CD4-positive, alpha-beta T cell treated with Interleukin-12 subunit alpha and Interleukin-12 subunit beta, for 1 hour (primary cell): ENCODE results near the gene LAMC2.
"Not testable (repeated sequence)": the region's sequence is repeated elsewhere in the genome, so short reads cannot be mapped to it uniquely, and the experiment has no call there.

Experiments
- DNase-seq: peaks from one replicate; pipeline ENCODE4 v3.0.0-alpha.2; 2020

LAMC2 gene

DNA sequence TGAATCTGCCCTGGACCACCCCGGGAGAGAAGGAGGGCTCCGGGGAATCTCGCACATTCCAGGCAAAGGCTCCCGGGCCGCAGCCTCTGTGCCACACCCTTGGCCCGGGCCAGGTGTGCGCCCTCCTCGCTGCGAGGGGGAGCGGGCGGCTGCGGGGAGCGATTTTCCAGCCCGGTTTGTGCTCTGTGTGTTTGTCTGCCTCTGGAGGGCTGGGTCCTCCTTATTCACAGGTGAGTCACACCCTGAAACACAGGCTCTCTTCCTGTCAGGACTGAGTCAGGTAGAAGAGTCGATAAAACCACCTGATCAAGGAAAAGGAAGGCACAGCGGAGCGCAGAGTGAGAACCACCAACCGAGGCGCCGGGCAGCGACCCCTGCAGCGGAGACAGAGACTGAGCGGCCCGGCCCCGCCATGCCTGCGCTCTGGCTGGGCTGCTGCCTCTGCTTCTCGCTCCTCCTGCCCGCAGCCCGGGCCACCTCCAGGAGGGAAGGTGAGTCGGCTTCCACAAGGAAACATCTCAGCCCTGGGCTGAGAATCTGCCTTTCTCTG lies at the start of gene LAMC2:
LAMC2 (plus strand) TSS at position 324 of the 550 bp plus-strand sequence; CDS start at position 413, 89 bp downstream.
- DNase-seq: no peak

DNA sequence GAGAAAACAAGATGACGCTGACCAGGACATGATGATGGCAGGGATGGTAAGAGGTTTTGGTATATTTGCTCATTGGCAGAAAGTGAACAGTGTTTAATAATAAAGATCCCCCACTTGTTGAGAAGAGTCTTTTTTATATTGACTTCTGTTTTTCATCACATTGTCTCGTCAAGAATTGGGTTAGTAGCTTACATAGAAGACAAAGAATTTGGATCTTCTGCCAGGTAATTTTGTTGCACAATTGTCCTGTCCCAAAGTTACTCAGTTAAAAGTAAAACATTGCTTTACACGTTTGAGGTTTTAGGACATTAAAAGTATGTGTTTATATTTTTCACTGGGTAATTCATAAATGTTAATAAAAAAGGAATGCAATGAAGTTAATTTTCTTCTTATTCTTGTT lies 48.3 kb upstream of the LAMC2 start:
- DNase-seq: no peak

DNA sequence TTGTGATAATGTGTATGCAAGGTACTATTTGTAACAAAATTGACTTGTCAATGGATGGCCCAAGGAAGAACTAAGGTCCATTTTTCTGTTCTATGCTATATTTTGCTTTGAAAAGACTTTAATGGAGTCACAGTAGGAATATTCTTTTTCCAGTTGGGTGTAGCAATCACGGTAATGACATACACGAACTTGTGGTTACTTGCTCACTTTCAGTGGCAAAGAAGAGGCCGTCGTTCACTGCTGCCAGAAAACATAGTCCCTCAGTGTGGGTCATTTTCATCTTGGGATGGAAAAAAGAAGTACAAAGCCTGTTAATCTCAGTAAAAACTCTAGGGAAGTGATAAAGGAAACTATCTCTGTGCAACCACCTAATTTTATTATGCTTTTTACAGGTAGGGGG lies 47.8 kb upstream of the LAMC2 start:
- DNase-seq: no peak

DNA sequence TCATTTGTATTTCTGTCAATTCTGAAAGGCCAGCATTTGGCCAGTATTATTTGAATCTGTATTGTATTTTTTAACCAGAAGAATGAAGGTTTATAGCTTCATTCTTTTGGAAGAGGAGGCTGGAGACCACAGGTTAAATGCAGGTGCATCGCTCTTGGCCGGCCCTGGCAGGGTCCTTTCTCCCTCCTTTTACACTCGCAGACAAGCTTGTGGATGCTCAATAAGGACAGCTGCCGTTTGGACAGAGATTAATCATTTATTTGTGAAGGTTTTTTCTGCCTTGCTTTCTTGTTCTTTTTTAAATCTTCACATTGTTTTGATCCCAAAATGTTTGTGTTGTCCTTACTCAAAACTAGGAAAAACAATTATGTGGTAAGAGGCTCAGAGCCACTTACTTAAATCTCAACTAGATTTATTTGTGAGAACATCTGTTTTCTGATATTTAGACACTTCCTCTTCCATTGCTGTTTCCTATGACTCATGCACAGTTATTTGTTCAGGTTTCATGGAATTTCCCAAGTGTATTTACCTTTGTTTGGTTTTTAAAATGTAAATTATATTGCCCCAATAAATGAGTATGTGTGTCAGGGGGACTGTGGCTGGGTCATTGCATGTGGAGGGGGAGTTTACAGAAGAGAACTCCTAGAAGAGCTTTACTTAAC lies 46.7 kb upstream of the LAMC2 start:
- DNase-seq: no peak

DNA sequence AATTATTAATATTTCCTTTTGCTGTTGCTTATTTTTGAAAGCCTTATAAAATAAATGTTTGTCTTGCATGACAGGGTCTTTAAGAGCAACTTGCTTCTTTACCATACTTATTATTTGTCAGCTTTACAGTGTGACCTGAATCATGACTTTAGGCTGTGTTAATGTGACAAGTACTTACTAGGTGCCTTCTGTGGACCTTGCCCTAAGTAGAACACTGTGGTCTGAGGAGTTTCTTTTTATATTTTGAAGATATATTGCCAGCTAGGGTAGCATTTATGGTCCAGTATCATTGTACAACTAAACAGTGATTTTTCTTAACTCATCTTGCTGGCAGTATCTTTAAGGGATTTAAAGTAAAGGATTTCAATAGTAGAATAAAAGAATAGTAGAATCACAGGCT lies 45.4 kb upstream of the LAMC2 start:
- DNase-seq: no peak

DNA sequence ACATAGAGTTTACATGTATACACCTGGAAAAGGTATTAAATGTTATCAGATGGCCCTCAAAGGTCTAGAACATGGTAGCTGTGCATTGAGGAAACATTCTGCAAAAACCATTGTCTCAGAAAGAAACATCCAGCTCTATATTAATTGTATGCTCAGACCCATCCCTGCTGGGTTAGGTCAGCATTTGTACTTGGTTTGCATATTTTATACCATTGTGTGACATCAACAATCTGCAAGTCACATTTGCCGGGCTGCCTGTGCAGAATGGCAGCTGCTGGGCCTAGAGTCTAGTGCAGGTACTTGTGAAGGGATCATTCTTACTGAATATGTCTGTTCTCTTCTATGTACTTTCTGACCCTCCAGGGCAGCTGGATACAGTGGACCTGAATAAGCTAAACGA lies 43.9 kb upstream of the LAMC2 start:
- DNase-seq: no peak

DNA sequence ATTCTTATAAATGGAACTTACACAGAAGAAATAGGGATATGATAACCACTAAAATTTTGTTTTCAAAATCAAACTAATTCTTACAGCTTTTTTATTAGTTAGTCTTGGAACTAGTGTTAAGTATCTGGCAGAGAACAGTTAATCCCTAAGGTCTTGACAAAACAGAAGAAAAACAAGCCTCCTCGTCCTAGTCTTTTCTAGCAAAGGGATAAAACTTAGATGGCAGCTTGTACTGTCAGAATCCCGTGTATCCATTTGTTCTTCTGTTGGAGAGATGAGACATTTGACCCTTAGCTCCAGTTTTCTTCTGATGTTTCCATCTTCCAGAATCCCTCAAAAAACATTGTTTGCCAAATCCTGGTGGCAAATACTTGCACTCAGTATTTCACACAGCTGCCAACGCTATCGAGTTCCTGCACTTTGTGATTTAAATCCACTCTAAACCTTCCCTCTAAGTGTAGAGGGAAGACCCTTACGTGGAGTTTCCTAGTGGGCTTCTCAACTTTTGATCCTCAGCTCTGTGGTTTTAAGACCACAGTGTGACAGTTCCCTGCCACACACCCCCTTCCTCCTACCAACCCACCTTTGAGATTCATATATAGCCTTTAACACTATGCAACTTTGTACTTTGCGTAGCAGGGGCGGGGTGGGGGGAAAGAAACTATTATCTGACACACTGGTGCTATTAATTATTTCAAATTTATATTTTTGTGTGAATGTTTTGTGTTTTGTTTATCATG lies 42.3 kb upstream of the LAMC2 start:
- DNase-seq: no peak

DNA sequence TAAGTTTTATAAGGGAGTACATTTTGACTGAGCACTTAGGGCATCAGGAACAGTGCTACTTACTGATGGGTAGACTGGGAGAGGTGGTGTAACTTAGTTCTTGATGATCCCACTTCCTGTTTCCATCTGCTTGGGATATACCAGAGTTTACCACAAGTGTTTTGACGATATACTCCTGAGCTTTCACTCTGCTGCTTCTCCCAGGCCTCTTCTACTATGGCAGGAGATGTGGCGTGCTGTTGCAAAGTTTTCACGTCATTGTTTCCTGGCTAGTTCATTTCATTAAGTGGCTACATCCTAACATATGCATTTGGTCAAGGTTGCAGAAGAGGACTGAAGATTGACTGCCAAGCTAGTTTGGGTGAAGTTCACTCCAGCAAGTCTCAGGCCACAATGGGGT lies 41.3 kb upstream of the LAMC2 start:
- no peak for DNase-seq

DNA sequence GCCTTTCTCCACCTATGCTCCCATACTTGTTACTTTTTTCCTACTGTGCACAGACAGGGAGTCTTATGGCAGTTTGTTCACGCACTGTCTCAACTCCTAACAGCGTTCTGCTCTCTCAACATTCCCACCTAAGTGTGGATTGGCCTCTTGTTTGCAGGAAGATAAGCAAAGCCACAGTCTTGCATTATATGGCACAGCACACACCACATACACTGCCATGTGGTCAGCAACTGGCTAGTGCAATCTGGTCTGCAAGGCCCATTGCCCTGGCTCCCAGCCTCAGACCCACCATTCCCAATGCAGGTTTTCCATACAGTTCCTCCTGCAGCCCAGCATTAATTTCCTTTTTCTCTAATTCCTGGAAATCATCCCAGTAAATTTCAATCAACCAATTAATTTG lies 38.3 kb upstream of the LAMC2 start:
- no peak for DNase-seq

DNA sequence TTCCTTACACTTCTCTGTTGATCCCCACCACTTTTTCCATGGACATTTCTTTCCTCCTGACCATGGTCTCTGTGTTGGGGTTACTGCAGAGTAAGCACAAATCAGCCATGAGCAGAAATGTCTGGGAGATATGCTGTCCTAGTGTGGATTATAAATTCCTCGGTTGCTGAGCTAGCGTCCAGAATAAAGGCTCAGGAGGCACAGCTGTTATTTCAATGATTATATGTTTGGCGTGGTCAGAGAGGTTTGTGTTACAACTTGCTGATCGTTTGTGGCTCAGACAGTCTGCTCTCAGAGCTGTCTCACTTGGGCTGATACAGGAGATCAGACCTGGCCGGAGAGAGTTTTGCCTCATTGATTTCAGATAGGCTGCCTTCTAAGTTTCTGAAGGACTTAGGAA lies 37.5 kb upstream of the LAMC2 start:
- DNase-seq: no peak

DNA sequence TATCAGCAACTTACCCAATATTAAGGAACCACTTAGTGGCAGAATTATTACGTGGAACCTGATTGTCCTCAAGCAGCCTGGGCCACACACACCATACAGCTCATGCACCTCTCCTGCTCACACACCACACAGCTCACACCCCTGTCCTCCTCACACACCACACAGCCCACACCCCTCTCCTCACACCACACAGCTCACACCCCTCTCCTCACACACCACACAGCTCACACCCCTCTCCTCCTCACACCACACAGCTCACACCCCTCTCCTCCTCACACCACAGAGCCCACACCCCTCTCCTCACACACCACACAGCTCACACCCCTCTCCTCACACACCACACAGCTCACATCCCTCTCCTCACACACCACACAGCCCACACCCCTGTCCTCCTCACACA lies 36.8 kb upstream of the LAMC2 start:
- no peak for DNase-seq

DNA sequence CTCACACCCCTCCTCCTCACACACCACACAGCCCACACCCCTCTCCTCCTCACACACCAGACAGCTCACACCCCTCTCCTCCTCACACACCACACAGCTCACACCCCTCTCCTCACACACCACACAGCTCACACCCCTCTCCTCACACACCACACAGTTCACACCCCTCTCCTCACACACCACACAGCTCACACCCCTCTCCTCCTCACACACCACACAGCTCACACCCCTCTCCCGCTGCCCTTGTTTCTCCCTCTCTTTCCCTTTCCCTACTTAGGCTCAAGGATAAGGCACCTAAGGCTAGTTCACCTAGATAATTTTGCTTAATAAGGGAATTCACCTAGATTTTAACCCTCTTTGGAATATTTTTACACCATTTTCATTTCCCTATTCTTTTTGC lies 36.0 kb upstream of the LAMC2 start:
- DNase-seq: not testable (repeated sequence)

DNA sequence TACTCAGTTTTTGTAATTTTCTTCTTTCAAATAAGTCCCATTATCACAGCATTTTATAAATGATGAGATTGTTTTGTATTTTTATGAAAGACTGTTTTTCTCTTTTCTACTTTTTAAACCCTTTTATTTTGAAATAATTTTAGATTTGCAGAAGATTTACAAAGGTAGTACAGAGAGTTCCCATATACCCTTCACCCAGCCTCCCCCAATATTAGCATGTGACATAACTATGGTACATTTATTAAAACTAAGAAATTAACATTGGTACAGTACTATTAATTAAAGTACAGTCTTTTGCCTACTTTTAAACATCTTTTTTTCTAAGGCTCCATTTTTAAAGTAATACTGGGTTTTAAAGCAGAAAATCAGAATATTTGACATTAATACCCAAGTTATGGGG lies 35.6 kb upstream of the LAMC2 start:
- no peak for DNase-seq

DNA sequence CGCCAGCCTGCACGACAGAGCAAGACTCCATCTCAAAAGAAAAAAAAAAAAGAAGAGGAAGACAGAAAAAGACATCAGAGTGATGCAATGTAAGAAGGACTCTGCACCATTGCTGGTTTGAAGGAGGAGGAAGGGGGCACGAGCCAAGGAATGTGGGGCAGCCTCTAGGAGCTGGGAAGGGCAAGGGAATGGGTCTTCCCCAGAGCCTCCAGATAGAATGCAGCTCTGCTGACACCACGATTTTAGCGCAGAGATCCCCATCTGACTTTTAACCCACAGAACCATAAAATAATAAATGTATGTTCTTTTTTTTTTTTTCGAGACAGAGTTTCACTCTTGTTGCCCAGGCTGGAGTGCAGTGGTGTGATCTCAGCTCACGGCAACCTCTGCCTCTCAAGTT lies 33.9 kb upstream of the LAMC2 start:
- DNase-seq: no peak

DNA sequence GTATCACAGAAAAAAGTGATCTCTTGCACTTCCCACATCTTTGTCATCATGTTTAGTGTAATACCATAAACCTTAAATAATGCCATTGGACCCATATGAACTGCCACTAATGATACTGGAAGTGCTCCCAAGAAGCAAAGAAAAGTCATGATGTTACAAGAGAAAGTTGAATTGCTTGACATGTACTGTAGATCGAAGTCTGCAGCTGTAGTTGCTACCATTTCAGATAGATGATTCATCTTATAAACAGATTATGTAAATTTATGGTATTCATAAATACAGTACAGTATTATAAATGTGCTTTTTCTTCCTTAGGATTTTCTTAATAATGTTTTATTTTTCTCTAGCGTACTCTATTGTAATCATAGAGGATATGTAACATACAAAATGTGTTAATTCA lies 30.1 kb upstream of the LAMC2 start:
- no peak for DNase-seq

DNA sequence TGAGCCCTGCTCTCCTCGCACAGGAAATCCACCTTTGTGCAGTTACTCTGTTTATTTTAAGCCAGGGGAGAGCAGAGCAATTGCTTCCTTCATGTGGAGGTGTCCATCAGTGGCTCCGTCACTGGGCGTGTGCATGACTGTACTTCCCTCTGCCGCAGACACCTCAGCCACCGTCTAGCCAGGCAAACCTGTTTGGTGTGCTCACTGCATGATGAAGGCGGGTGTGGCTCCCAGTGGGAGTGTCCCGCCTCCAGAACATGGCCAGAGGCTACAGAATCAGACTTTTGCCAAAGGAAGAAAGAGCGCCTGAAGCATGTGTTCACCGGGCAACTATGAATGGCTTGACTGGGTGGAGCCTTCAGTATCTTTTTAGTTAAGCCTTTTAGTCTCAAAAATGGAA lies 26.1 kb upstream of the LAMC2 start:
- DNase-seq: no peak

DNA sequence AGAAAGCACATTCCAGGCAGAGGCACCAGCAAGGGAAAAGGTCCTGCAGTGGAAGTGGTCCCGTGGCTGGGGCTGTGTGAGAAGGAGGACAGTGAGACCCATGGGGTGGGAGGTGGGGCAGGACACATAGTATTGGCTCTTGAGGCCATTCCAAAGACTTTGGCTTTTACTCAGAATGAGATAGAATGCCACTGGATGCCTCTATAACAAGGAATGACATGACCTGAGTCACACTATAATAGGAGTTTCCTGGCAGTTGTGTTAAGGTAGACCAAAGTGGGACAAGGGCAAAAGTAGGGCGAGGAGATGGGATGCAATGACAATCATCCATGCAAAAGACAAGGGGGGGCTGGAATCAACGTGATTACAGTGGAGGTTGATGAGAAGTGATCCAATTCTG lies 24.7 kb upstream of the LAMC2 start:
- no peak for DNase-seq

DNA sequence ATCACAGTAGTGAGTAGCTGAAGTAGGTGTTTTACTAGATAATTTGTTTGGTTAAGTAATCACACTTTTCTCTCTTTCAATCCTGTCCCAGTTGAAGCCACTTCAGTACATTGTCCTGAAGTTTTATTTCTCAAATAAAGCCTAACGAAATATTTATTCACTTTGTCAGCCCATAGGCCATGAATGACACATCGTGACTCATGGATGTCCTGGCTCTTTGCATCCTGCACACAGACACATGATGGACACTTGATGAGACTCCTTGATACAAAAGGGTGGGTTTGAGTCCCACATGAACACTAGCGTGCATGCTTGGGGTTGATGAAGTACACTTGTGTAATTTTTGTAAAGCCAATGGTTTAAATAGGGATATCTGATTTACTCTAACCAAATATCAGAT lies 22.7 kb upstream of the LAMC2 start:
- no peak for DNase-seq

DNA sequence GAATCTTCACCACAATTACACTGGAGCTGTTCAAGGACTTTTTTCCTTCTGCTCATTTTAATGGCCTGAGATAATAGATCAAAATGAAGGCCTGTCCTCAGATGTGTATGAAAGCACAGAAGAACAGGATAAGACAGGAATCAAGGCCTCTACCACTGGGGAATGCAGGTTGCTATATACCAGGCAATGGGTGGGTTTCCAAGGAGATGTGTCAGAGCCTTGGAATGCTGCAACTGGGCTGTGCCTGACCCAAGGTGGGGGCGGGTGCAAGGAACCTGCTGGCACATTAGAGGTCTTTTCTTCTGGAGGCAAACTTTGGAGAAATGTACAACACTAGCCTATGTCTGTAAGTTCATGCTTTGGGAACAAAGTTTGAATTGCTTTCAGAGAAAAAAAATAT lies 21.7 kb upstream of the LAMC2 start:
- no peak for DNase-seq

DNA sequence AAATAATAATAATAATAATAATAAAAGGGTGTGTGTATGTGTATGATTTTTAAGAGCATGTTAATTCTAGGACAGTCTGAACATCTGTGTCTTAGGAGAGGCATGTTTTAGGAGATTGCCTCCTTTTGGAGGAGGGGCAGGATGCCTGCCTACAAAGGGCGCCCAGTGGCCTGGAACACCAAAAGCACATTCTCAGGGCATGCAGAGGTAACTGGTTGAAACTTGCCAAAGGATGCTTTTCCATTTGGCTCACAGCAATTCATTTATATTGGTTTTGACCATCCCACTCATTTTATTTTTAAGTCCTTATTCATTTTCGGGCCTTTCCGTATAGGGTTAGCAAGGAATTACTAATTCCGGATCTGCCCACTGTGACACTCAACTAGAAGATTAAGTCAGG lies 21.1 kb upstream of the LAMC2 start:
- DNase-seq: no peak

DNA sequence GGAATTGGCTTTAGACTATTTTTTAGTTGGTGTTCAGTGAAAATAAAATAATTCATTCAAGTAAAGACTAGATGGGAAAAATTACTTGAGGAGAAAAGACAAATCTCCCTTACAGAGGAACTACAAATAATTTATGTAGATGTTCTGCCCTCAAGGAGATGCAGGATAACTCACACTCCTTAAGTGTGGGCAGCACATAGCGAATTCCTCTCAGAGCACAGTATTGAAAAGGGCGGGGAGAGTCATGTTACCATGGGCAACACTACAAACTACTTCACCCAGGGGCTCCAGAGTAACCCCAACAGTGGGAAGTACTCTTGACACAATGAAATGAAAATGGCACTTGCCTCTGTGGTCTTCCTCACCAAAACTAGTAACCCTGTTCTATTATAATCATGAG lies 20.6 kb upstream of the LAMC2 start:
- DNase-seq: no peak

DNA sequence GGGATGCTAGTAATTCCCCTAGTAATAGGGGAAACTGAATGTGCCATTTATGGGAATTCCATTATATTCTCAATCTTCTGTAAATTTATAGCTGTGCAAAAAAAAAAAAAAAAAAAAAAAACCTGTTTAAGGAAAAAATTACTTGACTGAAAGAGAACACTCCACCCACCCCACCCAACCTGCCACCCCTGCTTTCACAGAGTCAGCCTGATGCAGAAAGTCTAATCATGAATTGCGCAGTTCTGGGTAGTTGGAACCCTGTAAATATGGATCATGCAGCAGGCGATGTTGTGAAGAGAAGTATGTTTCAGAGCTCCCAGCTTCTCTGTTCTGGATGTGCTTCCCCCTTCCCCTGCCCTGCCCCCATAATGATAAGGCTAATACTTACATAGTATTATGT lies 19.6 kb upstream of the LAMC2 start:
- no peak for DNase-seq

DNA sequence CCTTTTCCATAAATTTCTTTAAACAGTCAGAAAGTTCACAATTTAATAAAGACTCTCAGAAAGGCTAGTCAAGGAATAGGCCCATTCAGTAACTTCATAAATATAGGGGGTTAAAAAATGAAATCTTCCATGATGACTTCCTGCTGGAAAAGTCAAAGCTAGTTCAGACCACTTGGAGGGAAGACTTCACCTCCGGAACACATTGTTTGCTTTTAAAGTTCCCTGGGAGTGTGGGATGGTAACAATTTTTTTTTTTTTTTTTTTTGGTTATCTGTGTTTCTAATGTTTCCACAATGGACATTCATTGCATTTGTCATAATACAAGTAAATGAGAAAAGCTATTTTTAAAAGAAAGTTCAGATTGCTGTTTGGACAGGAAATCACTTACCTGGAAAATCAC lies 18.4 kb upstream of the LAMC2 start:
- no peak for DNase-seq

DNA sequence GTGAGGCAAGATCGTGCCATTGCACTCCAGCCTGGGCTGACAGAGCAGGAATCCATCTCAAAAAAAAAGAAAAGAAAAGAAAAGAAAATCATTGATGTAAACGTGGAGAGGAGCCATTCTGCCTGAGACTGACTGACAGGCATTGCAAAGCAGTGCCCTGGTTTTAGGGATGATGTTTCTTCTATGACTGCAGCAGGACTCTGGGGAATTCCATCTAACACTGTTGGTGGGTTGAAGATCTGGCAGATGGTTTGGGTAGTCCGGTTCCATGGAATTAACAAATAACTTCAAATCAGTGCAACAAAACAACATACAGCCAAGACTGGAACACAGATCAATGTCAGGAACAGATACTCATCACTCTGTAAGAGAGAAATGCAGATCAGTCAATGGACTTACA lies 17.8 kb upstream of the LAMC2 start:
- DNase-seq: no peak

DNA sequence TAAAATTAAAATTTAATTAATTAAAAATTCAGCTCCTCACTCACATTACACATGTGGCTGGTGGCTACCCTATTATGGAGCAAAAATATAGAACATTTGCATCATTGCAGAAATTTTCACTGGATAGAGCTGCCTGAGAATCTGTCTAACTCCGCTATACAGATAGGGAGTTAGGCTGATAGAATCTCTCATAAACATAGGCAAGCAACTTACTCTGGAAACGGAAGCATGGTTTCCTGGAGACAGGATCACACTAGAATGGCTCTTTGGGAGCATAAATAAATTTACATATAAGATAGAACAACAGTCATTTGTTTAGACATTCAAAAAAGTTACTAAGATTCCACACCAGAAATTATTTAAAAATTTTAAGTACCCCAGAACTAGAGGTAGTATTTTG lies 12.2 kb upstream of the LAMC2 start:
- no peak for DNase-seq
